ENCODE results near the gene PCYOX1L.

- no peak for TF ChIP-seq CTCF (IDR thresholded peaks at IDR 0.05; ENCODE audit: low read depth, low read length)
- TF ChIP-seq MYC (IDR thresholded peaks at IDR 0.05; ENCODE audit: low read depth, low read length) = no peak
These were observed 7.6 kb downstream of the PCYOX1L start for GRCh38 chr5:149365418-149365817.
